AG04450 (cell line): ENCODE data around the gene ILKAP. TPM values are rescaled to one million over a fixed set of nuclear protein-coding genes. Genes with fewer than 3 reads are reported as not detected.

Source experiments
- CTCF ChIA-PET: fragments of 300-600, 350-600 bp; formaldehyde crosslinking; extraction: SDS; loops from one replicate; lab custom pipeline; 2022; ENCODE audit warnings: antibody characterized with exemption, inconsistent platforms; lab: Charles Lee
- POLR2A ChIA-PET: fragments of 350-600 bp; formaldehyde crosslinking; extraction: SDS; loops from one replicate; lab custom pipeline; 2021; ENCODE audit warnings: antibody characterized with exemption, inconsistent platforms; lab: Yijun Ruan, JAX
- DNase-seq: peaks from one replicate; pipeline ENCODE4 v3.0.0-alpha.2; 2011; ENCODE audit warnings: low read depth, low spot score
- H3K27ac ChIP-seq: one replicate; pipeline ENCODE4 v1.5.1; 2012; ENCODE audit warnings: low read depth, low read length, control low read depth
- H3K27me3 ChIP-seq: one replicate; pipeline ENCODE4 v1.6.0; 2012; ENCODE audit warnings: low read length; ENCODE audit not compliant: control insufficient read depth, insufficient read depth
- H3K4me3 ChIP-seq: 2 replicates; pipeline ENCODE4 v1.5.1; 2011; ENCODE audit warnings: mild to moderate bottlenecking, low read depth, low read length, control low read depth
- H3K9me3 ChIP-seq: 2 replicates; pipeline ENCODE4 v1.5.1; 2012; ENCODE audit warnings: low read length; ENCODE audit not compliant: control insufficient read depth, insufficient read depth
- CTCF ChIP-seq: IDR thresholded peaks from 2 replicates; pipeline ENCODE4 v1.5.1; 2011; ENCODE audit warnings: low read depth, low read length, control low read depth, inconsistent platforms
- polyA plus RNA-seq: library from polyadenylated mRNA; depleted of rRNA; stranded (reverse); fragments of >200 nt; gene quantifications from 2 replicates; pipeline ENCODE4 v1.2.3, GENCODE V29; 2011

Gene ILKAP
- polyA plus RNA-seq, 1 experiment = 34.9 TPM

DNA sequence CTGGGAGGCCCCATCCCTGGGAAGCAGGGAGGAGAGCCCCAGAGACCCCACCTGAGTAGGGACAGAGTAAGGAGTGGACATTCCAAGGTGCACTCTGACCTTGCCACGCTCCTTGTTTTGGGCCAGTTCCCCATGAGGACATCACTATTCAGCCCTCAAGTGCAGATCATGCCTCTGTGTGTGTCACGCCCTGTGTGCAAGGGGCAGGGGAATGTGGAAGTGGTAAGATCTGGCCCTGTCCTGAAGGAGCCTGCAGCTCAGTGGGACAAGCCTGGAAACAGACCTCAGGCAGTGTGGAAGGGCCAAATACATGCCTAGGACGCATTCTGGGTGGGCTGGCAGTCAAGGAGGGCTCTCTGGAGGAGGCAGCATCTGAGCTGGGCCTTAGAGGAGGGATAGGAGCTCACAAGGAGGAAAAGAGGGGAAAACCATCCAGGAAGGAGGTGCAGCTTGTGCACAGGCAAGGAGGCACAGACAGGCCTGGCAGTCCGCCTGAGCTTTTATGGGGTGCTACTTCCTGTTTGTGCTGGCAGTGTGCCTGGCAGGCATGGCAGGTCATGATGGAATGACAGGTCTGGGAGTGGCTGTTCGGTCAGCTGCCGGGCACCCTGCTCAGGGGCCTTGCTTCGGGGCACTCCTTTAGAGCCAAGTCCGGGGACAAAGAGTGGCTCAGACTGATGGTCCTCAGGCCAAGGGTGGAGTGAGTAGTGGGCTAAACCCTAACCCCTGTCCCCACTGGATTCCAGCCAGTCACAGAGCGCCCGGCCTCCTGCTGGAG, 61.8 kb downstream of the ILKAP start:
- Histone ChIP-seq H3K4me3 (no peak overlapping the region), H3K27me3 (no peaks in the 10 kb centered on the region), H3K9me3 (peaks cover 7% of the 10 kb centered on the region; the same call in 1 of the 2 replicates), H3K27ac (no peak overlapping the region)
- ChIA-PET POLR2A (interaction anchor here (1.5 to 1.8 kb wide), 2 partner anchors 15 to 26 kb away, joined by 3 to 5 read pairs; no protein-coding TSS in a partner anchor), CTCF (no interaction called here)
- DNase-seq = no peak
- TF ChIP-seq CTCF = no peak

DNA sequence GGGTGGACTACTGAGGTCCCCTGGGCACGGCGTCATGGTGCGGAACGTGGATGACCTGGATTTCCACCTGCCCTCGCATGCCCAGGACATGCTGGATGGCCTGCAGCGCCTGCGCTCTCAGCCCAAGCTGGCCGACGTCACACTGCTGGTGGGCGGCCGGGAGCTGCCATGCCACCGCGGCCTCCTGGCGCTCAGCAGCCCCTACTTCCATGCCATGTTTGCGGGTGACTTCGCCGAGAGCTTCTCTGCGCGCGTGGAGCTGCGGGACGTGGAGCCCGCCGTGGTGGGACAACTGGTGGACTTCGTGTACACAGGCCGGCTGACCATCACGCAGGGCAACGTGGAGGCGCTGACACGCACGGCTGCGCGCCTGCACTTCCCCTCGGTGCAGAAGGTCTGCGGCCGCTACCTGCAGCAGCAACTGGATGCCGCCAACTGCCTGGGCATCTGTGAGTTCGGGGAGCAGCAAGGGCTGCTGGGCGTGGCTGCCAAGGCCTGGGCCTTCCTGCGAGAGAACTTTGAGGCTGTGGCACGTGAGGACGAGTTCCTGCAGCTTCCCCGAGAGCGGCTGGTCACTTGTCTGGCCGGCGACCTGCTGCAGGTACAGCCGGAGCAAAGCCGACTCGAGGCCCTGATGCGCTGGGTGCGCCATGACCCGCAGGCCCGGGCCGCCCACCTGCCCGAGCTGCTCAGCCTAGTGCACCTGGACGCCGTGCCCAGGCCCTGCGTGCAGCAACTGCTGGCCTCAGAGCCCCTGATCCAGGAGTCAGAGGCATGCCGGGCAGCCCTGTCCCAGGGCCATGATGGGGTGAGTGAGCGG, 62.6 kb downstream of the ILKAP start:
- no peak for TF ChIP-seq CTCF
- ChIA-PET CTCF (no interaction called here), POLR2A (interaction anchor here (1.5 to 1.8 kb wide), 2 partner anchors 14 to 27 kb away, joined by 3 to 5 read pairs; no protein-coding TSS in a partner anchor)
- no peaks in the 10 kb centered on the region for H3K27me3 ChIP-seq
- DNase-seq = no peak
- H3K27ac ChIP-seq = no peak overlapping the region
- peaks cover 7% of the 10 kb centered on the region; the same call in 1 of the 2 replicates for H3K9me3 ChIP-seq
- H3K4me3 ChIP-seq = no peak overlapping the region

GRCh38 chr2:238140040-238140439, 63.5 kb downstream of the ILKAP start:
- ChIA-PET CTCF (no interaction called here), POLR2A (no interaction called here)
- Histone ChIP-seq H3K4me3 (no peak overlapping the region), H3K9me3 (peaks cover 7% of the 10 kb centered on the region; the same call in 1 of the 2 replicates), H3K27me3 (no peaks in the 10 kb centered on the region), H3K27ac (no peak overlapping the region)
- no peak for DNase-seq
- no peak for TF ChIP-seq CTCF

GRCh38 chr2:238139196-238140039, 64.1 kb downstream of the ILKAP start:
- no peaks in the 10 kb centered on the region for H3K27me3 ChIP-seq
- H3K4me3 ChIP-seq = no peak overlapping the region
- H3K27ac ChIP-seq = no peak overlapping the region
- peaks cover 4% of the 10 kb centered on the region; the same call in 1 of the 2 replicates for H3K9me3 ChIP-seq
- DNase-seq = no peak
- peak; percentile 36 for TF ChIP-seq CTCF
- ChIA-PET POLR2A (no interaction called here), CTCF (interaction anchor here (0.5 kb wide), 1 partner anchor 205 kb away, joined by 3 read pairs; no protein-coding TSS in a partner anchor)
